Ureter (tissue), 1 donor: ENCODE results near the gene CD8B. TPM values are rescaled to one million over a fixed set of nuclear protein-coding genes. Genes with fewer than 3 reads are reported as not detected.

ENCODE experiments used
- DNase-seq: peaks from one replicate; pipeline ENCODE4 v3.0.0-alpha.2; 2020; ENCODE audit warnings: low spot score
- total RNA-seq: library from RNA; stranded (reverse); gene quantifications from one replicate; pipeline ENCODE4 v1.2.4, GENCODE V29; 2023
- donor health status: DM: yes; HTN: yes; CAD: no.

CD8B gene
- total RNA-seq, 1 donor from 2014 or later, result 3.5 TPM

- DNase-seq, result no peak
Observed at GRCh38 chr2:86774862-86775261, 86.8 kb downstream of the CD8B start.

- DNase-seq, result no peak
Observed at GRCh38 chr2:86772611-86773010, 89.1 kb downstream of the CD8B start.

GRCh38 chr2:86770816-86771301 lies 90.8 kb downstream of the CD8B start:
- DNase-seq, result no peak

DNA sequence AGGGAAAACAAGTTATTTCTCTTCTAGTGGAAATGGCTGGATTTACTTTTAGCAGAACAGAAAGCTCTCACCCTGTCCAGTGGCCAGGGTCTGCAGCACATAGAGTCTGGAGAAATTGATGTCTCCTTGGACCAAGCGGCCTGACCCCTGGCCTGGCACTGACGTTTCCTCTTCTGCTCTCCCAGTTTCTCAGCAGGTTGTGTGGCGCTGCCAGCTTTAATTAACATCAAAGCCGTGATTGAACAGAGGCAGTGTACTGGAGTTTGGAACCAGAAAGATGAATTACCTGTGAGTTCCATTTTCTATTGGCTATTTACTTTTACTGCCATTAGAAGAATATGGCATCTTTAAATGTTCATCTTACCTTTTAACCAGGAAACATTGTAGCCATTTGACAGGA lies 91.8 kb downstream of the CD8B start:
- DNase-seq, result no peak

DNA sequence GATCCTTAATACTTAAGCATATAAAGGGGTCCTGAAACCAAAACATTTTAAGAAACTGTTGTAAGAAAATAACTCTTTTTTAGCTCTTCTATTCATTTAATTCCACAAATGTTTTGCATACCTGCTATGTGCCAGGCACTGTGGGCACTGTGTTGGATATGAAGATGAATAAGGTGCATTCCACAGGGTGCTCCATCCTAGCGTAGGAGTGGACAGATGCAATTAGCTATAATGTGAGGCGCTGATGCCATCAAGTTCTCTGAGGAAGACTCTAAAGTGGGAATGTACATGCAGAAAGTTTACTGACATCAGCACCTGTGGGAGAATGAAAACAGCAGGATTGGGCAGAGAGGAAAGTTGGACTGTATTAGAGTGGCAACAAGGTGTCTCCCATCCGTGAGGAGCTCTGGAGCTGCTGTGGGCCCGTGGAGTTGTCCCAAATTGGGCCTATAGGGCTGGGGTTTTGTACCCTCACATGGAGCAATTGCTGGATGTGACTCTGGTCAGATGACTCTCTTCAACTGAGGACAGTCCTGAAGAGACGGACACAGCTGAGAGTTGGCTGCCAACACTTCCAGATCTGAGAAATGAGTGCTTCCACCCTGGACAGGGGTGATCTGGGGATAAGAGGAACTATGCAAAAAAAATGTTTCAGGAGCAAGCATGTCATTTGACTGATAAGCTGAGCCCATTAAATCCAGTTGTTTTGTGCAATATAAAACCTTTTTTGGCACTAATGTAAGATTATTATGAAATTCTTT lies 93.3 kb downstream of the CD8B start:
- no peak for DNase-seq

Other genes starting within 250 kb of the CD8B start
- 27.6 TPM for gene RNF103, start 238.0 kb downstream of the CD8B start, total RNA-seq
- gene RMND5A, start 141.6 kb downstream of the CD8B start, total RNA-seq, result 23.1 TPM
- 10.9 TPM for gene CD8A, start 71.0 kb downstream of the CD8B start, total RNA-seq
- gene RGPD1, start 80.2 kb upstream of the CD8B start, total RNA-seq, result 2.5 TPM
- 1.7 TPM for gene PLGLB1, start 160.0 kb upstream of the CD8B start, total RNA-seq